CD4-positive, CD25-positive, alpha-beta regulatory T cell (primary cell): Measurements from ENCODE around the gene CATSPERD. TPM values are rescaled to one million over a fixed set of nuclear protein-coding genes. Genes with fewer than 3 reads are reported as not detected.

ENCODE experiments used
- ATAC-seq, 2 donors: fragments of 150-1000 bp; cut with Tn5 transposase; one replicate each; pipeline ENCODE4 v1.10.0; 2021; ENCODE audit warnings: low read depth in 2 of 2, moderate number of reproducible peaks in 2 of 2, moderate library complexity in 1 of 2
- DNase-seq, 3 donors: peaks; one replicate each; pipeline versions ENCODE4 v3.0.0 to v3.0.0-alpha.2; 2012 to 2022; ENCODE audit warnings: mixed read lengths in 1 of 3
- H3K27ac ChIP-seq: one replicate; pipeline ENCODE4 v1.7.0; 2013; ENCODE audit warnings: mild to moderate bottlenecking, low read length; ENCODE audit not compliant: insufficient read depth, poor library complexity, severe bottlenecking
- H3K27me3 ChIP-seq: one replicate; pipeline ENCODE4 v1.7.0; 2013; ENCODE audit warnings: low read length; ENCODE audit not compliant: control insufficient read depth, insufficient read depth
- H3K36me3 ChIP-seq: one replicate; pipeline ENCODE4 v1.7.0; 2013; ENCODE audit warnings: mild to moderate bottlenecking, low read length, moderate library complexity; ENCODE audit not compliant: control insufficient read depth, insufficient read depth
- H3K4me1 ChIP-seq: 2 replicates; pipeline ENCODE4 v1.7.0; 2013; ENCODE audit warnings: mild to moderate bottlenecking, low read length; ENCODE audit not compliant: insufficient read depth, control insufficient read depth, poor library complexity, severe bottlenecking
- H3K4me3 ChIP-seq: one replicate; pipeline ENCODE4 v1.7.0; 2013; ENCODE audit warnings: low read depth, mild to moderate bottlenecking, low read length, moderate library complexity
- H3K9me3 ChIP-seq, 2 experiments: 1 replicate in 1 of 2; 2 replicates in 1 of 2; pipeline ENCODE4 v1.7.0; 2013; ENCODE audit warnings: low read length in 2 of 2, mild to moderate bottlenecking in 1 of 2, moderate library complexity in 1 of 2; ENCODE audit not compliant: control insufficient read depth in 2 of 2
- H3K27ac Mint-ChIP-seq, 3 donors: one replicate each; pipeline ENCODE4 v1.8.0; 2020 to 2022; ENCODE audit warnings: mild to moderate bottlenecking in 3 of 3, mixed read lengths in 3 of 3, moderate library complexity in 2 of 3
- H3K27me3 Mint-ChIP-seq: one replicate; pipeline ENCODE4 v1.8.0; 2022; ENCODE audit warnings: mild to moderate bottlenecking, mixed read lengths
- H3K36me3 Mint-ChIP-seq: one replicate; pipeline ENCODE4 v1.8.0; 2020; ENCODE audit warnings: mixed read lengths
- H3K4me1 Mint-ChIP-seq, 4 donors: one replicate each; pipeline ENCODE4 v1.8.0; 2020 to 2022; ENCODE audit warnings: mixed read lengths in 4 of 4, mild to moderate bottlenecking in 1 of 4
- H3K4me3 Mint-ChIP-seq, 4 donors: one replicate each; pipeline ENCODE4 v1.8.0; 2020 to 2022; ENCODE audit warnings: mild to moderate bottlenecking in 4 of 4, mixed read lengths in 4 of 4, moderate library complexity in 3 of 4
- H3K9me3 Mint-ChIP-seq, 7 donors: one replicate each; pipeline ENCODE4 v1.8.0; 2020 to 2022; ENCODE audit warnings: mixed read lengths in 7 of 7, mild to moderate bottlenecking in 3 of 7, moderate library complexity in 2 of 7
- polyA plus RNA-seq, 4 donors: library from polyadenylated mRNA; unstranded; fragments of 300-500 nt; fragmentation: Illumina TruSeq; gene quantifications; one replicate each; pipeline ENCODE4 v1.2.3, GENCODE V29; 2021
- total RNA-seq: library from RNA; stranded (reverse); gene quantifications from one replicate; pipeline ENCODE4 v1.2.3, GENCODE V29; 2022

Gene CATSPERD
- total and polyA plus RNA-seq, 5 donors from 2014 or later, result 0.17 TPM; not detected in 4

DNA sequence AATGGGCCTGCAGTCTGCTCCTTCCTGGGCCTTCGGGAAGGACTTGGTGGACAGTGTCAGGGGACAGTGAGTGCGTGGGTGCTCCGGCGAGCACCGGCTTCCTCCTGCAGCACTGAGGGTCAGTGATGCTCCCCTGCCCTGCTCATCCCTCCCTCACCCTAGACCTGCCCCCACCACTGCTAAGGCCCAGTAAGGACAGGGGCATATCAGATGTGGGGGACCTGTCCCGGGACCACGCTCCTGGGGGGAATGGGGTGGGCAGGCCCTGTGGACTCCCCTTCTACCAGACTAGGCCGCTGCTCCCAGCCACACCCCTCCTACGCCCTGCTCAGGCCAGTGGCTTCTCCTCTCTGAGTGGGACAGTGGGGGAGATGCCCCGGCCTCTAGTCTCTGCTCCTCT is 43.3 kb upstream of the CATSPERD start:
- peak overlapping the region in 2 of 4 donors; percentile 26 to 38 for H3K4me3 Mint-ChIP-seq
- Histone ChIP-seq H3K4me1 (peaks cover 18% of the 10 kb centered on the region), H3K4me3 (no peak overlapping the region), H3K36me3 (peaks cover under 1% of the 10 kb centered on the region), H3K9me3 (no peaks in the 10 kb centered on the region), H3K27me3 (no peaks in the 10 kb centered on the region), H3K27ac (no peak overlapping the region)
- DNase-seq (no peak), ATAC-seq (no peak)
- H3K36me3 Mint-ChIP-seq, result no peaks in the 10 kb centered on the region
- H3K4me1 Mint-ChIP-seq, result peaks cover 0 to 26% (median 16%) of the 10 kb centered on the region in 4 donors
- peak overlapping the region in 1 of 3 donors; percentile 46 for H3K27ac Mint-ChIP-seq
- H3K9me3 Mint-ChIP-seq, result peaks cover 0 to 3% (median 0%) of the 10 kb centered on the region in 7 donors
- H3K27me3 Mint-ChIP-seq, result peaks cover 5% of the 10 kb centered on the region

DNA sequence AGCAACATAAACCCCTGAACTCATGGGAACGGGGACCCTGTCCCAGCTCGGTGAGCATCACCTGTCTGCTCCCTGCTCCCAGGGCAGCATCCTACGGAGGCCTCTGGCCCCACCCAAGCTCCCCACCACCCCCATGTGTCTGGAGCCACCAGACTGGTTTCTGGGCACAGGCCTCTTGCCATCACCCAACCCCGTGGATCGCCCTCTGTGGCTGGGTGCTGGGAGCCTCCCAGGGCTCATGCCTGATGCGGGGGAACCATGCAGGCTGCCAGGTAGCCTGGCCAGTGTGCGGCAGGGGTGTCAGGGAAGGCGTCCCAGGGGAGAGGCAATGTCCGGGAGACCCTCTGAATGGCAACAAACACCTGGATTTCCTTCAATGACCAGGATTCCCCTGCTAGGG is 42.9 kb upstream of the CATSPERD start:
- Histone ChIP-seq H3K4me1 (peaks cover 18% of the 10 kb centered on the region), H3K27me3 (no peaks in the 10 kb centered on the region), H3K36me3 (no peaks in the 10 kb centered on the region), H3K9me3 (no peaks in the 10 kb centered on the region), H3K4me3 (no peak overlapping the region), H3K27ac (no peak overlapping the region)
- peak overlapping the region in 3 of 4 donors; percentile 26 to 48 (median 38) for H3K4me3 Mint-ChIP-seq
- peaks cover 0 to 3% (median 0%) of the 10 kb centered on the region in 7 donors for H3K9me3 Mint-ChIP-seq
- H3K36me3 Mint-ChIP-seq, result no peaks in the 10 kb centered on the region
- peaks cover 0 to 29% (median 18%) of the 10 kb centered on the region in 4 donors for H3K4me1 Mint-ChIP-seq
- H3K27me3 Mint-ChIP-seq, result peaks cover 5% of the 10 kb centered on the region
- H3K27ac Mint-ChIP-seq, result peak overlapping the region in 1 of 3 donors; percentile 46
- no peak for DNase-seq
- ATAC-seq, result no peak

DNA sequence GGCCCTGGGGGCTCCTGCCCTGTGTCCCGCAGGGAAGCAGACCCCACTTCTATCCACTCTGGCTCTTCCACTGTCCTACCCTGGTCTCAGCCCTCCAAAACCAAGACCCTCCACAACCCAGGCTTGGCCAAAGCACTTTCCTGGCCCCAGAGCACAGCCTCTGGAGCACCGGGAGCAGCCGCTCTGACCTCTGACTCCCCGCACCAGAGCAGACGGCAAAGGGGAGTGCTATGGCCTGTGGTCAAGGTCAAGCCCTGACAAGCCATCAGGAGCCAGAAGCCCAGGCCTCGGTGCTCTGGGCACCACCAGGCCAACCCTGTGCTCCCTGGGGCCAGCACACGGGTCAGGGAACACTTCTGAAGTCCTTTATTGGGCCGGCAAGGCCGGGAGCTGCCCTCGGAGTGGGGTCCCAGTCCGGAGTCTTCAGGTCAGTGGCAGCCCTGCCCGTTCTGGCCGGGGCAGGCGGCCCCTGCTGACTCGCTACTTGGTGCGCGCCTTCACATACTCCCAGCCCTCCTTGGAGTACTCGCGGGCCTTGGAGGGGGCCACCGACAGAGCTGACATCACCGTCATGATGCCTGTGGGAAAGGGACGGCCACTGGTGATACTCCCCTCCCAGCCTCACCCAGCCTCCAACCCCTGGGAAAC is 42.2 kb upstream of the CATSPERD start:
- ATAC-seq, result no peak
- Mint-ChIP-seq H3K4me1 (peaks cover 0 to 30% (median 18%) of the 10 kb centered on the region in 4 donors), H3K9me3 (peaks cover 0 to 3% (median 0%) of the 10 kb centered on the region in 7 donors)

DNA sequence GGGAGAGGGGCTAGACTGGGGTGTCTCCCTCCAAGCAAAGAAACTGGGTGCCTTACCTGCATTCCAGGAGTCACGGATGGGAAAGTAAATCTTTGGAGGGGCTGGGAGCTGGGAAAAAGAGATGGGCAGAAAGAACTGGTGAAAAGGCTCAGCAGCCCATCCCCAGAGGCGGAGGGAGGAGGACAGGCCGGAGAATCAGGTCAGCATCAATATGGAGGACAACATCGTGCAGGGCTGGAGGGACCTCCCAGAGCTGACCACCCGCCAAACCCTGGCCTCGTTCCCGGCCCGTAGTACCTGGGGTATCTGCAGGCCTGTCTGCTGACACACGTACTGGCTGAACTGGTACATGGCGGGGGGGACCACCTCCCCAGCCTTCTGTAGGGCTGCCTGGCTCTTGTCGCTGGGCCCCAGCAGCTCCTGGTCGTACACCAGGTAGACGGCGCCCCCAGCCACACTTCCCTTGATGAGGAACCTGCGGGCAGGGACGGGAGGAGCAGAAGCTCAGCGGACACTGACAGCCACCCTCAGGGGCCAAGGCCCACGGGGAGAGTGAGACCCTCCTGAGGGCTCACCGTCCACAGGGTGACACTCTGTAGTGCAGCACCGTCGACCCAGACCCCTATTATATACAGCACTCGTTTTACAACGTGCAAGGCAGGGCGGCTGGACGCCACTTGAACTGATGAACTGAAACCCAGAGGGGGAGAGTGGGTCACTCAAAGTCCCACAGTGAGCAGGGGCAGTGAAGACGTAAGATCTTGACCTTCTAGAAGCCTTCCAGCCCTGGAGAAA is 41.0 kb upstream of the CATSPERD start:
- DNase-seq (peak in 1 of 3 donors; percentile 26), ATAC-seq (no peak)
- Mint-ChIP-seq H3K9me3 (peaks cover 0 to 3% (median 0%) of the 10 kb centered on the region in 7 donors), H3K4me1 (peaks cover 0 to 35% (median 18%) of the 10 kb centered on the region in 4 donors), H3K27me3 (peaks cover 8% of the 10 kb centered on the region), H3K36me3 (no peaks in the 10 kb centered on the region), H3K27ac (peak overlapping the region; percentile 92 to 100 (median 99)), H3K4me3 (peak overlapping the region; percentile 92 to 94 (median 94))
- Histone ChIP-seq H3K36me3 (no peaks in the 10 kb centered on the region), H3K27me3 (no peaks in the 10 kb centered on the region), H3K4me1 (peaks cover 18% of the 10 kb centered on the region), H3K4me3 (peak overlapping the region; percentile 80), H3K9me3 (no peaks in the 10 kb centered on the region), H3K27ac (peak overlapping the region; percentile 97)

More for the DNA sequence above, 42.2 kb upstream of the CATSPERD start:
- no peaks in the 10 kb centered on the region for H3K27me3 ChIP-seq
- no peak overlapping the region for H3K4me3 ChIP-seq
- no peak for DNase-seq
- H3K36me3 ChIP-seq, result no peaks in the 10 kb centered on the region
- Mint-ChIP-seq H3K4me3 (peak overlapping the region in 3 of 4 donors; percentile 13 to 51 (median 38)), H3K27me3 (peaks cover 6% of the 10 kb centered on the region), H3K36me3 (no peaks in the 10 kb centered on the region), H3K27ac (no peak overlapping the region)
- no peak overlapping the region for H3K27ac ChIP-seq
- H3K4me1 ChIP-seq, result peaks cover 18% of the 10 kb centered on the region
- H3K9me3 ChIP-seq, result no peaks in the 10 kb centered on the region

DNA sequence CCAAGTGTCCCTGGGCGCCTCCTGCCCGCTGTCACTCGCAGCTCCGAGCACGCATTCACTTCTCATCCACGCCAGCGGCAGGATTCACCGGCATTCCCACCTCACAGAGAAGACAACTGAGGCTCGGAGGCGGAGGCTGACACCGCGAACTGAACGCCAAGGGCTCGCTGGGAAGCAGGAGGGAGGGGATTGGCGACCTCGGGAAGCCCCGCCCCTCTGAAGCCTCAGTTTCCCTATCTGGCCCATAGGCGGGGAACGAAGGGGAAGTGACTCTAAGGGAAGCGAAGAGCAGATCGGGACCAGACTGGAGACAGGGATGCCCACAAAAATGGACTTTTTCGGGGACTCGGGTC is 40.4 kb upstream of the CATSPERD start:
- H3K4me1 ChIP-seq, result peaks cover 18% of the 10 kb centered on the region
- Mint-ChIP-seq H3K9me3 (peaks cover 0 to 3% (median 0%) of the 10 kb centered on the region in 7 donors), H3K27me3 (peaks cover 8% of the 10 kb centered on the region), H3K36me3 (no peaks in the 10 kb centered on the region), H3K27ac (peak overlapping the region; percentile 92 to 100 (median 99)), H3K4me3 (peak overlapping the region; percentile 92 to 94 (median 94)), H3K4me1 (peaks cover 0 to 35% (median 18%) of the 10 kb centered on the region in 4 donors)
- DNase-seq, result no peak
- ATAC-seq, result no peak
- no peaks in the 10 kb centered on the region for H3K27me3 ChIP-seq
- H3K9me3 ChIP-seq, result no peaks in the 10 kb centered on the region
- peak overlapping the region; percentile 80 for H3K4me3 ChIP-seq
- peak overlapping the region; percentile 97 for H3K27ac ChIP-seq
- H3K36me3 ChIP-seq, result no peaks in the 10 kb centered on the region

DNA sequence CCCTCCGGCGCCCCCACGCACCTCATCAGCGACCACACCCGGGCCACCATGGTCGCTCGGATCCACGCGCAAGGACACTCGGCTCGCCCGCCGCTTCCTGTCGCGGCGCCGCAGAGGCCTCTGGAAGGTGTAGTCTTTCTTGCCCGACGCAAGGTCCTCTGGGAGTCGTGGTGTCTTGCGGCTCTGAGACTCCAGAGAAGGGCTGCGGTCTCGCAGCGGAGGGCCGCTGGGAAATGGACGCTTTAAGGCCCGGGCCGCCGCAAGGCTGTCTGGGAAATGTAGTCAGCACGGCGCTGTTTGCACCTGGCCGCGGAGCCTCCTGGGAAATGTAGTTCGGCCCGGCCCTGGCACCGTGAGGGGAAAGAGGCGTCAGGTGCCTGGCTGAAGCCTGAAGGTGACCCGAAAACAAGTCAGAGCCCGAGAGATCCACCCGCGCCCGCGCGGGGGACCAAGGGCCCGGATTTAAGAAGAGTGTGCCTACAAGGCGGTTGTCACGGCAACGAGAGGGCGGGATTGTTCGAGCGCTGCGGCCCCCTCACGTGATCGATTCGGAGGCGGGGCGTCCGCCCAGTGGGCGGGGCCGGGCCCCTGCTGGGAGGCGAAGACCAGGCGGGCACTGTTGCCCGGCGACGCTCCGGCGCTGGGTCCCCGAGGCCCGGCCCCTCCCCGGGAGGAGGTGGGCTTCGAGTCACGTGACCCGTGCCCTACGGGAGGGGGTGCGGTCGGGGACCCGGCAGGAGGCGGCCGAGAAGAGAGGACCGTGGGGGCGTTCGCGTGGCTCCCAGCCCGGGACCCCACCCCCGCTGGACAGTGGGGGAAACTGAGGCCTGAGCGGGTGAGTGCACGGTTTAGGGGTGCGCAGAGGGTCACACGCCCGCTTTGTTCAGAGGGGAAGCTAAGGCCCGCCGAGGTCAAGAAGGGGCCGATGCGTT is 39.7 kb upstream of the CATSPERD start, which contains the start of the genes HSD11B1L and MICOS13:
Gene HSD11B1L, plus strand, starts transcription at position 591 of the 932 bp plus-strand sequence. CDS start 3,806 bp downstream, outside the sequence.
Gene MICOS13, minus strand, starts transcription at position 80 of the 932 bp plus-strand sequence. Its CDS starts 30 bp downstream, at position 50.
- ATAC-seq (peak; percentile 95 to 97), DNase-seq (peak; percentile 97 to 99 (median 99))
- no peaks in the 10 kb centered on the region for H3K9me3 ChIP-seq
- peaks cover 0 to 35% (median 18%) of the 10 kb centered on the region in 4 donors for H3K4me1 Mint-ChIP-seq
- peak within 1 kb of the TSS; percentile 97 for H3K27ac ChIP-seq
- no peaks in the 10 kb centered on the region for H3K36me3 Mint-ChIP-seq
- peaks cover 0 to 3% (median 0%) of the 10 kb centered on the region in 7 donors for H3K9me3 Mint-ChIP-seq
- no peaks in the 10 kb centered on the region for H3K27me3 ChIP-seq
- no peaks in the 10 kb centered on the region for H3K36me3 ChIP-seq
- peaks cover 18% of the 10 kb centered on the region for H3K4me1 ChIP-seq
- peak within 1 kb of the TSS; percentile 92 to 100 (median 99) for H3K27ac Mint-ChIP-seq
- peaks cover 8% of the 10 kb centered on the region for H3K27me3 Mint-ChIP-seq
- peak within 1 kb of the TSS; percentile 92 to 94 (median 94) for H3K4me3 Mint-ChIP-seq
- peak within 1 kb of the TSS; percentile 80 for H3K4me3 ChIP-seq
